Omental fat pad (tissue), 4 donors: ENCODE data around the gene FDCSP. TPM values are rescaled to one million over a fixed set of nuclear protein-coding genes. Genes with fewer than 3 reads are reported as not detected.

Experiments used
- ATAC-seq: fragments of 150-250 bp; one replicate; pipeline ENCODE4 v1.9.1; 2016; ENCODE audit warnings: mild to moderate bottlenecking, moderate library complexity; ENCODE audit not compliant: low FRiP score
- DNase-seq: peaks from one replicate; pipeline ENCODE4 v3.0.0-alpha.2; 2019; ENCODE audit warnings: low spot score
- CTCF ChIP-seq, 3 donors: fragments of 450-650 bp; IDR thresholded peaks; one replicate each; pipeline ENCODE4 v1.5.1; 2016 to 2017; ENCODE audit warnings: antibody characterized with exemption in 3 of 3, mild to moderate bottlenecking in 3 of 3, moderate library complexity in 2 of 3
- total RNA-seq, 4 donors: library from RNA; depleted of rRNA; stranded (reverse); fragments of >200 nt; gene quantifications; one replicate each; pipeline ENCODE4 v1.1.0, GENCODE V29; 2016

The FDCSP gene
- total RNA-seq, 4 donors from 2014 or later, result not detected

GRCh38 chr4:70183168-70183939 lies 42.6 kb upstream of the FDCSP start:
- ATAC-seq (no peak), DNase-seq (no peak)
- no peak for TF ChIP-seq CTCF (IDR thresholded peaks at IDR 0.05)

- ATAC-seq, result no peak
- no peak for TF ChIP-seq CTCF (IDR thresholded peaks at IDR 0.05)
- DNase-seq, result no peak
These were observed 42.0 kb upstream of the FDCSP start for GRCh38 chr4:70183940-70184246.

- no peak for TF ChIP-seq CTCF (IDR thresholded peaks at IDR 0.05)
- ATAC-seq, result no peak
- DNase-seq, result no peak
These were observed 38.7 kb upstream of the FDCSP start for GRCh38 chr4:70187216-70187615.

- ATAC-seq (no peak), DNase-seq (no peak)
- no peak for TF ChIP-seq CTCF (IDR thresholded peaks at IDR 0.05)
These were observed 35.3 kb upstream of the FDCSP start for GRCh38 chr4:70190579-70190978.

GRCh38 chr4:70191647-70192046 lies 34.3 kb upstream of the FDCSP start:
- no peak for TF ChIP-seq CTCF (IDR thresholded peaks at IDR 0.05)
- DNase-seq (no peak), ATAC-seq (no peak)

GRCh38 chr4:70192895-70193294 lies 33.0 kb upstream of the FDCSP start:
- no peak for TF ChIP-seq CTCF (IDR thresholded peaks at IDR 0.05)
- DNase-seq (no peak), ATAC-seq (no peak)

- no peak for ATAC-seq
- no peak for TF ChIP-seq CTCF (IDR thresholded peaks at IDR 0.05)
- DNase-seq, result no peak
These were observed 30.5 kb upstream of the FDCSP start, which contains the start of gene ODAM for GRCh38 chr4:70195425-70195824. Gene ODAM (plus strand): TSS chr4:70195725. CDS start chr4:70196544, 819 bp downstream.
